COLO668 (cell line): ENCODE measurements around the gene PRSS27.

Experiments used
- DNase-seq: peaks from one replicate; lab custom pipeline; 2025; ENCODE audit not compliant: unreplicated experiment; lab: John Stamatoyannopoulos, UW

The PRSS27 gene

GRCh38 chr16:2710021-2710710 is 9.9 kb downstream of the PRSS27 start:
- DNase-seq, result no peak

DNA sequence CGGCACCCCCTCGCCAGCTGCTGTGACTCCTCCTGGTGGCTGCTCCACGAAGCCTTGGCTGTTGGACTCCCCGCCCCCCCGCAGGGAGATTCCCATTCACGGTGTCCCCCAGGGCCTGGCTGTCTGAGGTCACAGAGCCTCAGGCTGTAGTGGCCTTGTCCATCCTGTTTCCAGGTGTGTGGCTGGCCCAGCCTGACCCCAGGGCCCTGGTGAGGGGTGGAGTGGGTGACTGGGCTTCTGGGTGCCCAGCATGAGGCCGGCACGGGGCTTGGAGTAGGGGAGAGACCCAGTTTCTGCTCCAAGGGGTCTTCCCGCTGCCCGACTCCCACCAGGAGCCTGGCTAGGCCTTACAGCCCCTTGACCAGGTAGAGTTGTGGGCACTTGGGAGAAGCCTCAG is 10.4 kb downstream of the PRSS27 start:
- no peak for DNase-seq

GRCh38 chr16:2708955-2709587 is 11.0 kb downstream of the PRSS27 start:
- DNase-seq, result no peak

DNA sequence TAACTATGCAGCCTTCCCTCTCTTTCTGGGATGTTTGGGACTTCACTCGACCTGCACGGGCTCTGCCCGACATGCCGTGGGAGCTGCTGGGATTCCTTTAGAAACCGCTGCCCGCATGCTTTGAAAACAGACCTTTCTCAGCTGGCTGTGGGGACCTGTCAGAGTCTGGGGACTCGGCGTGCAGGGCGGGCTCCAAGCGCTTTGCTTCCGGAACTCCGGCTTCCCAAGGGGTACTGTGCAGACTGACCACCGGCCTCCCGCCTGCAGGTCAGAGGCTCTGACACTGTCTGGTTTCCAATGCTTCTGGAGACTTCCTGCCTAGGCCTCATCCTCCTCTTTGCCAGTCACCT is 11.8 kb downstream of the PRSS27 start:
- no peak for DNase-seq

- no peak for DNase-seq
Observed at GRCh38 chr16:2707368-2708289, 12.4 kb downstream of the PRSS27 start.

- no peak for DNase-seq
Observed at GRCh38 chr16:2706611-2707311, 13.3 kb downstream of the PRSS27 start.

DNA sequence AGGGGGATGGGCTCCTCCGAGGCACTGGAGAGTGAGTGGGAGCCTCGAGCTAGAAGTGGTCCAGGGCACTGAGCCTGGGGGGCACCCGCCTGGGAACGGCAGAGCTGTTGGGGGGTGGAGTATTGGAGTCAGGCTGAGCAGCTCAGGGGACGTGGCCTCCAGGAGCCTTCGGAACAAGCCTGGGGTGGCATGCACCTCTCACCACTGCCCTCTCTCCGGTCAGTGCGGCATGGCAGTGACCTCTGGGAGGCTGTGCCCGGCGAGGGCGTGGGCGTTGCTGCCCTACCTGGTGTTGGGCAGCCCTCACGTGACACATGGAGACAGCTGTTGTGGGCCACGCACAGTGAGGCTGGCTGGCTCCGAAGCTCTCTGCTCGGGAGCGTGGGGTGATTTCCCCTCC is 13.9 kb downstream of the PRSS27 start:
- DNase-seq, result no peak

GRCh38 chr16:2705351-2705750 is 14.7 kb downstream of the PRSS27 start:
- DNase-seq, result no peak

DNA sequence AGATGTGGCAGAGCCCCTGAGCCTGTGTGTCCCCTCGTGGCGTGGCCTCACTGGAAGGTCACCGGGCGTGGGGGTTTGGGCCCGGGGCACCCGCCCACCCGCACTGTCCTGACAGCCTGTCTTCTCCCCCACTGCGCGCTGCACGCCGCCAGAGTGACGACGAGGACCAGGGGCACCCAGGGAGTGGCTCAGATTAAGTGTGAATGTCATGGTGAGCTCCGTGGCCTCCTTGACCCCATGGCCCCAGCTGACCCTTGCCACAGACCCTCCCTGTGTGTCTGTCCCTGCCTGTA is 15.1 kb downstream of the PRSS27 start:
- DNase-seq, result no peak

- no peak for DNase-seq
Observed at GRCh38 chr16:2704166-2704982, 15.7 kb downstream of the PRSS27 start.

GRCh38 chr16:2702871-2703745 is 16.9 kb downstream of the PRSS27 start:
- DNase-seq, result no peak

GRCh38 chr16:2702438-2702825 is 17.6 kb downstream of the PRSS27 start:
- no peak for DNase-seq

DNA sequence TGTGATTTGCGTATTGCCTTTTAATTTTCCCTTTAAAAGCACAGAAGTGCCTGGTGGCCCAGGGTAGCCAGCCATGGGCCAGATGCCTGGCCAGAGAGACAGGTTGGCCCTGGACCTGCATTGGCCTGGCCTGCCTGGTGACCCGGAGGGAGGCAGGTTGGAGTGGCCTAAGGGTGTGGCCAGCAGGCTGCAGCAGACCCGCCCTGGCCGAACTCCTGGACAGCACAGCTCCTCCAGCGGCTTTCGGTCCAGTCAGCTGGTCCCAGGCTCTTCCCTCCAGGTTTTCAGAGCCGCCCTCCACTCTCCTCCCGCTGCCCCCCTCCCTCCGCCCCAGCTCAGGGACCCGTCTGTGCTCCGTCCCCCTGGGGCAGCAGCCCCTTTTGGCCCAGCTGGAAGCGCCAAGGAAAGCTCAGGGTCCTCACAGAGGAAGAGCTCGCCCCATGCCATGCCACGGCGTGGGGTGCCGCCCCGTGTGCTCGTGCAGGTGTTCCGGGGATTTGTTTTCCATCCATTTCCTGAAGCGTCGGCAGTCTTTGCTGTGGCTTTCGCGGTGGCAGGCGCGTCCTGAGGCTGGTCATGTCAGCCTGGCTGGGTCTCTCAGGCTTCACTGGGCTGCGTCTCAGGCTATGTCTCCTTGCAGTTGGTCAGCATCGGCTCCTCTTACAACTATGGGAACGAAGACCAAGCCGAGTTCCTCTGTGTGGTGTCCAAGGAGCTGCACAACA is 18.1 kb downstream of the PRSS27 start:
- no peak for DNase-seq

- no peak for DNase-seq
Observed at GRCh38 chr16:2701272-2701671, 18.8 kb downstream of the PRSS27 start.

GRCh38 chr16:2700786-2701185 is 19.2 kb downstream of the PRSS27 start:
- no peak for DNase-seq

GRCh38 chr16:2699791-2700600 is 20.0 kb downstream of the PRSS27 start:
- DNase-seq, result no peak

DNA sequence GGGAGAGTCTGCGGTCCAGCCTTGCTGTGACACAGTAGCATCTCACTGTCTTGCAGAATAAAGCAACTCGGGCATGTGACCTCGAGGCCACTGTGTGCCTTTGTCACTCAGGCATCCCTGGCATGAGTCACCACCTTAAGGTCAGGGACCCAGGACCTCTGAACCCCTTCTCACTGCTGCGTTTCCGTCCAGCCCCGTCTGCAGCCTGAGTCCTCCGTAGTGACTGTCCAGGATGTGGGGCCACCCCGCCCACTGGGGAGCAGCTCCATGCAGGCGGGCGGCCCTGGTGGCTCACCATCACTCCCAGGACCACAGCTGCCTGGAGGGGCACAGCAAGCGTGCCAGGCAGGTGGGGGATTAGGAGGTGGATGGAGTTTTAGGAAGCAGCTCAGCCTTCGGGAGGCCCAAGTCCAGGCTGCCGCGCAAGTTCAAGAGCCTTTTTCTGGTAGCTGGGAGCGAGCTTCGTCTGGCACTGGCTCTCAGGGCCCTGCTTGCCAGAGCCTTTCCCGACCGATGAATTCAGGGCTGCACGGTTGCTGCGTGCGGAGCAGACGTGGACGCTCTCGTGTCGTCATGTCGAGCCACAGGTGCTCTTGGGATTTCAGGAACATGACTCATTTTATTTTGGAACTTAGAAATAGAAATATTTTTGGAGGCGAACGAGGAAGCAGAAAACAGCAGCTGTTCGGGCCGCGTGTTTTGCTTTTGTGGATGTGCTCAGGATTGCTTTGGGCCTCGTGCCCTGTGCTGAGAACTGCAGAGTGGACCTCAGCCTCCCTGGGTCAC is 20.9 kb downstream of the PRSS27 start:
- no peak for DNase-seq
